Measurements from ENCODE around the gene U2AF2. TPM values are rescaled to one million over a fixed set of nuclear protein-coding genes. Genes with fewer than 3 reads are reported as not detected.

The U2AF2 gene
- total RNA-seq, 4 donors from 2014 or later: 80.4 to 122 (median 104) TPM

GRCh38 chr19:55690769-55691545 is 36.1 kb downstream of the U2AF2 start:
- WGBS: 92% methylated on average over 30 of the region's 31 CpGs
- Histone ChIP-seq H3K9me3 (no peaks in the 10 kb centered on the region), H3K4me1 (peaks cover 0 to 30% (median 13%) of the 10 kb centered on the region in 4 donors), H3K27ac (replicated peaks in 1 of 4) (no peak overlapping the region), H3K4me3 (no peak overlapping the region), H3K27me3 (no peaks in the 10 kb centered on the region), H3K36me3 (peaks cover 62 to 100% (median 98%) of the 10 kb centered on the region in 4 donors)
- DNase-seq (ENCODE audit: extremely low spot score): no peak
- TF ChIP-seq CTCF (IDR thresholded peaks at IDR 0.05) (no peak), POLR2AphosphoS5 (IDR thresholded peaks at IDR 0.05) (no peak), POLR2A (IDR thresholded peaks at IDR 0.05; ENCODE audit: low read depth) (no peak), EP300 (IDR thresholded peaks at IDR 0.05) (no peak)
- intact Hi-C loops (cut with DNase I): no loop called here

GRCh38 chr19:55691561-55692481 is 37.0 kb downstream of the U2AF2 start:
- TF ChIP-seq POLR2AphosphoS5 (IDR thresholded peaks at IDR 0.05) (no peak), EP300 (IDR thresholded peaks at IDR 0.05) (no peak), POLR2A (IDR thresholded peaks at IDR 0.05; ENCODE audit: low read depth) (no peak)
- 90% methylated on average over 21 of the region's 31 CpGs for WGBS
- no peak for DNase-seq (ENCODE audit: extremely low spot score)

GRCh38 chr19:55692681-55693081 is 37.8 kb downstream of the U2AF2 start:
- H3K9me3 ChIP-seq: no peaks in the 10 kb centered on the region
- no peaks in the 10 kb centered on the region for H3K27me3 ChIP-seq
- intact Hi-C loops (cut with DNase I): no loop called here
- H3K27ac ChIP-seq (replicated peaks in 1 of 4): no peak overlapping the region
- TF ChIP-seq POLR2A (IDR thresholded peaks at IDR 0.05; ENCODE audit: low read depth) (no peak), POLR2AphosphoS5 (IDR thresholded peaks at IDR 0.05) (no peak), CTCF (IDR thresholded peaks at IDR 0.05) (no peak), EP300 (IDR thresholded peaks at IDR 0.05) (no peak)
- H3K36me3 ChIP-seq: peaks cover 69 to 100% (median 99%) of the 10 kb centered on the region in 4 donors
- DNase-seq (ENCODE audit: extremely low spot score): no peak
- no peak overlapping the region for H3K4me3 ChIP-seq
- peaks cover 0 to 13% (median 5%) of the 10 kb centered on the region in 4 donors for H3K4me1 ChIP-seq
- WGBS: 92% methylated on average over 13 of the region's 19 CpGs

More at GRCh38 chr19:55691561-55692481, 37.0 kb downstream of the U2AF2 start:
- Histone ChIP-seq H3K27ac (replicated peaks in 1 of 4) (no peak overlapping the region), H3K27me3 (no peaks in the 10 kb centered on the region), H3K9me3 (no peaks in the 10 kb centered on the region), H3K36me3 (peaks cover 69 to 100% (median 98%) of the 10 kb centered on the region in 4 donors), H3K4me1 (peaks cover 0 to 21% (median 9%) of the 10 kb centered on the region in 4 donors), H3K4me3 (no peak overlapping the region)
- intact Hi-C loops (cut with DNase I): no loop called here

GRCh38 chr19:55693336-55693974 is 38.6 kb downstream of the U2AF2 start:
- Histone ChIP-seq H3K4me3 (no peak overlapping the region), H3K36me3 (peaks cover 73 to 100% (median 99%) of the 10 kb centered on the region in 4 donors), H3K4me1 (peaks cover 0 to 5% (median 2%) of the 10 kb centered on the region in 4 donors), H3K9me3 (no peaks in the 10 kb centered on the region), H3K27ac (replicated peaks in 1 of 4) (no peak overlapping the region), H3K27me3 (no peaks in the 10 kb centered on the region)
- 97% methylated on average over 13 of the region's 20 CpGs for WGBS
- DNase-seq (ENCODE audit: extremely low spot score): no peak
- TF ChIP-seq CTCF (IDR thresholded peaks at IDR 0.05) (no peak), POLR2A (IDR thresholded peaks at IDR 0.05; ENCODE audit: low read depth) (no peak), POLR2AphosphoS5 (IDR thresholded peaks at IDR 0.05) (no peak), EP300 (IDR thresholded peaks at IDR 0.05) (no peak)
- intact Hi-C loops (cut with DNase I): no loop called here
